ENCODE measurements around the gene HPCA. TPM values are rescaled to one million over a fixed set of nuclear protein-coding genes. Genes with fewer than 3 reads are reported as not detected.

The HPCA gene
- polyA plus RNA-seq, 1 donor from 2014 or later: not detected

Other genes starting within 250 kb of the HPCA start
- gene ZBTB8OS, start 235.9 kb upstream of the HPCA start, polyA plus RNA-seq: 78.1 TPM
- gene RBBP4, start 235.3 kb upstream of the HPCA start, polyA plus RNA-seq: 227 TPM
- not detected for gene SYNC, start 183.7 kb upstream of the HPCA start, polyA plus RNA-seq
- gene YARS1, start 69.1 kb upstream of the HPCA start, polyA plus RNA-seq: 41.8 TPM
- 10.7 TPM for gene S100PBP, start 68.8 kb upstream of the HPCA start, polyA plus RNA-seq
- gene FNDC5, start 15.6 kb upstream of the HPCA start, polyA plus RNA-seq: not detected
- not detected for gene TMEM54, start 14.9 kb downstream of the HPCA start, polyA plus RNA-seq
- 2.6 TPM for gene RNF19B, start 78.3 kb downstream of the HPCA start, polyA plus RNA-seq
- 112 TPM for gene AK2, start 150.4 kb downstream of the HPCA start, polyA plus RNA-seq
- gene AZIN2, start 194.7 kb downstream of the HPCA start, polyA plus RNA-seq: 0.80 TPM